ENCODE measurements around the gene FMNL3.
"Not testable (repeated sequence)": the region's sequence is repeated elsewhere in the genome, so short reads cannot be mapped to it uniquely, and the experiment has no call there.

The FMNL3 gene

GRCh38 chr12:49605539-49605938 is 101.7 kb downstream of the FMNL3 start, which contains the start of gene FAM186B:
FAM186B (minus strand) TSS chr12:49605639; CDS start chr12:49605477, 162 bp downstream.
- not testable (repeated sequence) for FAIRE-seq; DNase-seq (ENCODE audit: low spot score)

GRCh38 chr12:49604856-49605255 is 102.3 kb downstream of the FMNL3 start:
- FAIRE-seq (no peak), DNase-seq (ENCODE audit: low spot score) (no peak)

DNA sequence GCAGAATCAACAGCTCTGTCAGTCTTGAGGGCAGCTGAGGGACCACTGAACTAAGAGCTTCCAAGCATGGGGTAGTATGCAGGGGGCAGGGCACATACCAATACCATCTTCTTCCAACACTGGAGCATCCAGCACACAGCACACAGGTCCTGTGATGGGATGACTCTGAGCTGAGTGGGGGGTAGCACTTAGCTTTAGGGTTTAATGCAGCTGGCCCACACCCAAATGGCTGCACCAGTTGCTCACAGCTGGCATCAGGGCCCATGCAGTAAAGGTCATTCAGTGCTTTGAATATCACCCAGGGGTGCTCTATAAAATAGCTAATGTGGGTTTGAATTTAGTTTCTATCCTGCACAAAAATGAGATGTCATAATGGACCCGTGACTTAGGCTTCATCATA is 103.5 kb downstream of the FMNL3 start:
- no peak for DNase-seq (ENCODE audit: low spot score)
- no peak for FAIRE-seq

DNA sequence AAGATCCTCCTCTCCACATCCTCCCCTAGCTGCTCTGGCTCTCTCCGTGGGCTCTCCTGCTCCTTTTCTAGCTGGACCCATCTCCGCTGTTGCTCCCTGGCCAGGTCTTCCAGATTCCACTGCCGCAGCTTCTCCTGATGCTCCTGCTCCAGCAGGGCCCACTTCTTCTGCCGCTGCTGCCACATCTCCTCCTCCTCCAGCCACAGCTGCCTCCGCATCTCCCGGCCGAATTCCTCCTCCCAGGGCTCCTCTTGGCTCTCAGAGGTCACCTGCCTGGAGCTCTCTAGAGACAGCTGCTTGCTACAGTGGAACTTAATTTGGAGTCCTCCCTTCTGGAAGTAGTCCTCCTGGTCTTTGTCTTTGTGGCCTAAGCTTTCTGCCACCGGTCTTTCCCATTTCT is 107.2 kb downstream of the FMNL3 start:
- DNase-seq (ENCODE audit: low spot score) (no peak), FAIRE-seq (no peak)

DNA sequence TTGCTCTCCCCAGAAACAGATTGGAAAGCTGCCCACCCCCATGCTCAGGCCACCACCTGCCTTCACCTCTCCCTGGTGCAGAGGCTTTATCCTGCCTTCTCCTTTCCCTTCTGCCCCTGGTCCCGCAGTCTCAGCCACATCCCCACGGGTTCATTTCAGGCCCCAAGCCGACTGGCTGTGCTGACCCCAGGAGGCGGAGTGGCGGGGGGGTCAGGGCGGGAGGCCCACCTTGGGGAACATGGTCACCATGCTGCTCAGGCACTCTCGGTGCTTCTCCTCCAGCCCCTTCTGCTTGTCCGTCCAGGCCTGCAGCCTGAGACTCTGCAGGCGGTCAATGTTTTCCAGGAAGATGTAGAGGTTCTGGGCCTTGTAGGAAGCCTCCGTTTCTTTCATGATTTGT is 108.7 kb downstream of the FMNL3 start:
- DNase-seq (ENCODE audit: low spot score): no peak
- FAIRE-seq: no peak

DNA sequence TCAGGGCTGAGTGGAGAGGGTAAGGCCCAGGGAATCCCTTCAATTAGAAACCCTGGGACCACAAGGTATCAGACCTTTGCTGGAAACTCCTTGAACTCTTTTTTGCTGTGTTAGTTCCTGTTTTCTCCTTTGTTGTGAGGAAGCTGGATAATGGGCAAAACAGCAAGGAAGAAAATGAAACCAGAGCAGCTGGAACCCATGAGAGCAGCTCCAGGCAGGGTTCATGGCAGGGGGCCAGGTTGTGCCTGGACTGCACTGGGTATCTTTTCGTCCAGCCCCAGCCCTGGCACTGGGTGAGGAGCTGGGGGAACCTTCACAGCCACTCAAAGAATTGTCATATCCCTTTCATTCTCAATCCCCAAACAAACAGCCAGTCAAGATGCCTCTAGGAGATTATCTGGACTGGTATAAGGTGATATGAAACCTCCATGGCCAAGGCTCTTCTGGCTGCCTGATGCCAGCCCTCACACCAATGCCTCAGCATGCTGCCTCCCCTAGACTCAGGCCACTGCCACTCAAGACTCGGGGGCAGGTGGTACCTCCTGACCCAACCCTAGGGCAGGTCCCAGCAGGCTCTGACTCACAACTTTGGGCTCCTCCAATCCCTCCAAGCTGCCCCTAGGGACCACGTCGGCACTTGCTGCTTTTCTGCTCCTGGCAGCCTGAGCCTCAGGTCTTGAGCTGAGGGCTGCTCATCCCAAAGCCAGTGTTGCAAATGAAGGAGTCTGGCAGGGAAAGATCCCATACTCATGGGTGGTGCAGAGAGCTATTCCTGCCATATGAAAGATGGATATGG is 118.3 kb downstream of the FMNL3 start:
- FAIRE-seq (no peak), DNase-seq (ENCODE audit: low spot score) (no peak)

DNA sequence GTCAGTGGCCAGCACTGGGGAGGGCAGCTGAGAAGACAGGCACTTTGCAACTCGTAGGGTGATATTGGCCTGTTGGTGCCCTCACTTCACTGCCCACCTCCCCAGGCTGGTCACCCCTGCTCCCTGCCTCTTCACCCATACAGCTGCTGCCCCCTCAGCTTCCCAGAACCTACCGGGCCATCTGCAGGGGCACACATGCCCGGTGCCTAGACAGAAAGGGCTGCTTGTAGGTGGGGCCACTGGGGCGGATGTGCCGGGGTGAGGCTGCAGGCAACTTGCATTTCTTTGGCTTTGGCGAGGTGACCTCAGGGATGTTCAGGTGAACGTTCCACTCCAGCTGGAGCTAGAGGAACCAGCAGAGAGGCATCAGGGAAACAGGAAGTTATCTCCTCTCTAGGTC is 118.9 kb downstream of the FMNL3 start:
- no peak for FAIRE-seq
- DNase-seq (ENCODE audit: low spot score): no peak

DNA sequence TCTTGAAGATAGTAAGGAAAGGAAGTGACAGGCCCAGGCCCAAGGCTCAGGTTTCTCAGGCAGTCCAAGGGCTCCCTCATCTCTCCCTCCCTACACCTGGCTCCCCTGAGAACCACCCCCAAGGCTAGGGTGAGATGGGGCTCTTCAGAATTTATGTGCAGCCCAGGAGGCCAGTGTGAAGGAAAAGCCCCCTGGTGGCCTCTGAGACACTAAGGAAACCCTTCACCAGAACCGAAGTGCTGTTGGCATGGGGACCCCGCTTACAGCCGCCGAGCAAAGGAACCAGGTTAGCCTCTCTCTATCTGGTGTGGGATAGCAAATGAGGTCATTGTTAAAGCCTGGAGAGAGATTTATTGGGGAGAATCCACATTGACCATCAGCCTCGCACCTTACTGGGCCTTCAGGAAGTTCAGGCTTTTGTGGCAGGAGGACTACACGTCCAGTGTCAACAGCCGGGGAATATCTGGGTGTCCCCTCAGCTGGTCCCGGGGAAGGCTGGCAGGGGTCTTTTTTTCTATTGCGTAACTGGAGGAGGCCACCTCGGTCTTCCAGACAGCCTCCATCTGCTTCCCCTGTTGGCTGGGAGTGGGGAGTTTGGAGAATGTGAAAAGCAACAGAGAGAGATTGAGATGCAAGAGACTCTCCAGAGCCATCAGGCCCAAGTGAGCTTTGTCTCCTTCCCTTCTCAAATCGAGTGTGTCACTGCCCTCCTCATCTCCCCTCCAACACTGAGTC is 119.9 kb downstream of the FMNL3 start:
- FAIRE-seq (no peak), DNase-seq (ENCODE audit: low spot score) (no peak)
